SK-N-MC (cell line): ENCODE data around the gene WWTR1.

Experiments
- EZH2 ChIP-seq: fragments of 200-600 bp; sonication (generic); IDR thresholded peaks from one replicate; pipeline ENCODE4 v1.6.1; 2017; ENCODE audit warnings: antibody characterized with exemption
- POLR2AphosphoS5 ChIP-seq: IDR thresholded peaks from 2 replicates; pipeline ENCODE4 v1.6.1; 2012; ENCODE audit warnings: mild to moderate bottlenecking, low read depth, low read length, borderline replicate concordance

DNA sequence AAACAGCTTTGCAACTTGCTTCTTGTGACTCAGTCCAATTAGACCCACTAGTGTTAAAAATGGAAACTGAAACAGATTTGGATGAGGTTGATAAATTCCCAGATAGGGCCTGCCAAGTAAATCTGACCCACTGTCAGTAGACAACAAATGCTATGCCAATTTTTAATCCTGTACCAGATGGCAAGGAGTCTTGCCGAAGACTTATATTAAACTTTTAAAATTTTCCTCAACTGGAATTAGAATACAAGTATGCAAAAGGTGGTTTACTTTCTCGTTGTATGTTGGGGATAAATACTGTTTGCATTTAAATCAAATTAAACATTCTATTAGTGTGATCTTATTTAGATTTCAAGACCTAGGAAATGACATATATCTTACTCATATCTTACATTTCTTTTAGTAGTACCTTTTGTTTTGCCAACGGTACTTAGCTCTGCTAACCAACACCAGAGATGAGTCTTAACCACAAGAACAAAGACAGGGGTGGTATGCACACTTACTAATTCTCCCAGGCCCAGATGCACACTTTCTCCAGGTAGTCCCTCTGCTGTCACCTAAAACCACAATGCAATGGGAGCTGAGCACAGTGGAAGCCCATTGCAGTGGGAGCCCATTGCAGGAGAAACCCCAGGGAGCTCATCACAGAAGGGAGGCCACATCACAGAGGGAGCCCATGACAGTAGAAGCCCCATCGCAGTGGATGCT lies 77.8 kb downstream of the WWTR1 start:
- no peak for TF ChIP-seq POLR2AphosphoS5
- no peak for TF ChIP-seq EZH2
